ENCODE data around the gene C1orf122. TPM values are rescaled to one million over a fixed set of nuclear protein-coding genes. Genes with fewer than 3 reads are reported as not detected.
A peak's percentile ranks its signal among the peaks of the same experiment; 100 is the strongest.

C1orf122 gene
- 11.7 TPM for total RNA-seq (2013)
- polyA plus RNA-seq (10 to 100 TPM; 15.5 to 29.5 (median 22.9) TPM), polyA minus RNA-seq (3.5 and 5.6 TPM in 2 replicates), total RNA-seq (7.1 to 30.8 (median 11.1) reads per million in 11 experiments)

DNA sequence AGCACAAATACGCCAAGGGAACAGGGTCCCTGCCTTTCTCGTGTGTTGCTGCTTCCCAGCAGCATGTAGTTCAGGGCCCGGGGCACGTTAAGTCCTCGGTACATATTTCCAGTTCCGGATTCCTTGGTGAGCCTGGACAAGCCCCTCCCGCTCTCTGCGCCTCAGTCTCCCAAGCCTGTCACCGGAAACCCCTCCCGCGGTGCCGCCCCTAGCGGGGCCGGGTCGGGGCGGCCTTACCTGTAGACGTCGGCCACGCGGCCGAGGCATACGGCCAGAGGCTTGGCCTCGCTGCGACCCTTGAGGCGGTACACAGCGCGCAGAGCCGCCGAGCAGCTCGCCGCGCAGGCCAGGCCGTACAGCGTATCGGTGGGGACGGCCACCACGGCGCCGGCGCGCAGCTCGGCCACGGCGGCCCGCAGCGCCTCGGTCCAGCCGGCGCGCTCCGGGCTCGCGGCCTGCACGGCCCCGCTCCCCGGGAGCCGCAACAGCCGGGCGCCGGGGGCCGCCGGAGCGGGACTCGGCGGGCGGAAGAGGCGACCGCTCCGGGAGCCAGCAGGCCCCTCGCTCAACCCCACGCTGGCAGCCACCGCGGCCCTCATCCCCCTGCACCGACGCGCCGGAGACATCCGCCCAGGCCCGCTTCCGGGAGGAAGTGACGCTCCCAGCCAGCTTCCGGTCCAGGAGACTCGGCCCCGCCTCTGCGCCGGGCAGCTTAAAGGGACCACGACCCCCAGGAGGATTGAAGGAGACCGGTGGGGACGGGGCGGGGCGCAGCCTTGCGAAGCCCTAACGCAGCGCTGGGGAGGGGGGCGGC, at the start of gene C1orf122, which contains the start of gene YRDC:
TSS of gene C1orf122 (plus strand) at position 236 of the 814 bp plus-strand sequence. CDS start 615 bp downstream, outside the sequence.
TSS of gene YRDC (minus strand) at position 654 of the 814 bp plus-strand sequence. CDS start at position 626, 28 bp downstream.
- peaks cover 39% of the 10 kb centered on the region for H3K4me1 Mint-ChIP-seq
- peak; percentile 80 to 88 (median 87) for DNase-seq
- Histone ChIP-seq H3K4me3 (replicated peaks in 1 of 3; ENCODE audit: low read depth in 2 of 3, low read length in 3 of 3) (peak within 1 kb of the TSS; percentile 56 to 94 (median 92)), H3K79me2 (ENCODE audit: insufficient read depth, low read length) (peaks cover 65% of the 10 kb centered on the region), H4K20me1 (ENCODE audit: insufficient read depth, low read length) (peaks cover 77% of the 10 kb centered on the region), H3K9me3 (replicated peaks in 1 of 2; ENCODE audit: control insufficient read depth in 1 of 2, insufficient read depth in 1 of 2, low read length in 2 of 2) (no peaks in the 10 kb centered on the region), H3K9ac (ENCODE audit: insufficient read depth, low read length, poor library complexity, severe bottlenecking) (peak within 1 kb of the TSS; percentile 92), H3K4me2 (replicated peaks; ENCODE audit: extremely low read depth, low read length, poor library complexity, severe bottlenecking) (peak within 1 kb of the TSS; percentile 96), H3K36me3 (replicated peaks in 1 of 2; ENCODE audit: control insufficient read depth in 1 of 2, insufficient read depth in 2 of 2, low read length in 2 of 2) (peaks cover 33 to 53% of the 10 kb centered on the region in 2 donors), H3K27ac (ENCODE audit: low read depth in 1 of 2, low read length in 2 of 2) (peak within 1 kb of the TSS; percentile 61 to 95), H2AFZ (ENCODE audit: insufficient read depth, low read depth, low read length, poor library complexity, severe bottlenecking) (peak within 1 kb of the TSS; percentile 87), H3K27me3 (ENCODE audit: control insufficient read depth in 2 of 2, insufficient read depth in 2 of 2, low read length in 2 of 2) (no peaks in the 10 kb centered on the region), H3K4me1 (ENCODE audit: control insufficient read depth in 1 of 2, insufficient read depth in 2 of 2, low read length in 2 of 2) (peaks cover 18 to 45% of the 10 kb centered on the region in 2 donors)
- no peaks in the 10 kb centered on the region for H3K9me3 Mint-ChIP-seq
- peak within 1 kb of the TSS; percentile 92 to 98 (median 97) for H3K27ac Mint-ChIP-seq
- H3K27me3 Mint-ChIP-seq (ENCODE audit: low read depth in 3 of 3) = no peaks in the 10 kb centered on the region
- peak within 1 kb of the TSS; percentile 85 to 92 for H3K4me3 Mint-ChIP-seq
- TF ChIP-seq, protein P1, sequence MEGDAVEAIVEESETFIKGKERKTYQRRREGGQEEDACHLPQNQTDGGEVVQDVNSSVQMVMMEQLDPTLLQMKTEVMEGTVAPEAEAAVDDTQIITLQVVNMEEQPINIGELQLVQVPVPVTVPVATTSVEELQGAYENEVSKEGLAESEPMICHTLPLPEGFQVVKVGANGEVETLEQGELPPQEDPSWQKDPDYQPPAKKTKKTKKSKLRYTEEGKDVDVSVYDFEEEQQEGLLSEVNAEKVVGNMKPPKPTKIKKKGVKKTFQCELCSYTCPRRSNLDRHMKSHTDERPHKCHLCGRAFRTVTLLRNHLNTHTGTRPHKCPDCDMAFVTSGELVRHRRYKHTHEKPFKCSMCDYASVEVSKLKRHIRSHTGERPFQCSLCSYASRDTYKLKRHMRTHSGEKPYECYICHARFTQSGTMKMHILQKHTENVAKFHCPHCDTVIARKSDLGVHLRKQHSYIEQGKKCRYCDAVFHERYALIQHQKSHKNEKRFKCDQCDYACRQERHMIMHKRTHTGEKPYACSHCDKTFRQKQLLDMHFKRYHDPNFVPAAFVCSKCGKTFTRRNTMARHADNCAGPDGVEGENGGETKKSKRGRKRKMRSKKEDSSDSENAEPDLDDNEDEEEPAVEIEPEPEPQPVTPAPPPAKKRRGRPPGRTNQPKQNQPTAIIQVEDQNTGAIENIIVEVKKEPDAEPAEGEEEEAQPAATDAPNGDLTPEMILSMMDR (IDR thresholded peaks at IDR 0.05) = no peak
- H3K36me3 Mint-ChIP-seq = peaks cover 48 to 60% of the 10 kb centered on the region in 2 donors
- intact Hi-C loops (cut with micrococcal nuclease) = loop anchor here (1.0 to 10.0 kb wide), 4 partner anchors 51 to 177 kb away; partner anchors contain the start of genes CDCA8 (in 2 of the 2) and MTF1 (in 1 of the 2)
- WGBS (ENCODE audit: insufficient coverage) = under 1% methylated on average over 80 of the region's 95 CpGs

DNA sequence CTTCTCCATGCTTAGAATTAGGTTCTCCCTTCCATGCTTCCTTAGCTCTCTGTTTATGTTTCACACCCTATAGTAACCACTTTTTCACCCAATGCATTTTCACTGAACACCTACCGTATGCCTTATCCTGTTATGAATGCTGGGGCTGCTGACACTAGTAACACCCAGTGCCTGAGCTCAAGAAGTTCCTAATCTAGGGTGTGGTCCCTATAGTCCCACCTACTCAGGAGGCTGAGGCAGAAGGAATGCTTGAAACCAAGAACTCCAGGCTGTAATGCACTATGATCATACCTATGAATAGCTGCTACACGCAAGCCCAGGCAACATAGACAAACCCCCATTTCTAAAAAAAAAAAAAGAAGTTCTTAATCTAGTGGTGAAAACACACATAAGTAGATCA, 48.1 kb upstream of the C1orf122 start:
- no peak overlapping the region for H3K27ac Mint-ChIP-seq
- Histone ChIP-seq H3K36me3 (replicated peaks in 1 of 2; ENCODE audit: control insufficient read depth in 1 of 2, insufficient read depth in 2 of 2, low read length in 2 of 2) (no peaks in the 10 kb centered on the region), H3K9me3 (replicated peaks in 1 of 2; ENCODE audit: control insufficient read depth in 1 of 2, insufficient read depth in 1 of 2, low read length in 2 of 2) (peaks cover 0 to 7% of the 10 kb centered on the region in 2 donors), H3K9ac (ENCODE audit: insufficient read depth, low read length, poor library complexity, severe bottlenecking) (no peak overlapping the region), H4K20me1 (ENCODE audit: insufficient read depth, low read length) (no peaks in the 10 kb centered on the region), H3K4me2 (replicated peaks; ENCODE audit: extremely low read depth, low read length, poor library complexity, severe bottlenecking) (no peak overlapping the region), H3K4me1 (ENCODE audit: control insufficient read depth in 1 of 2, insufficient read depth in 2 of 2, low read length in 2 of 2) (no peaks in the 10 kb centered on the region), H3K4me3 (replicated peaks in 1 of 3; ENCODE audit: low read depth in 2 of 3, low read length in 3 of 3) (no peak overlapping the region), H3K27me3 (ENCODE audit: control insufficient read depth in 2 of 2, insufficient read depth in 2 of 2, low read length in 2 of 2) (peaks cover 19 to 87% of the 10 kb centered on the region in 2 donors), H2AFZ (ENCODE audit: insufficient read depth, low read depth, low read length, poor library complexity, severe bottlenecking) (no peak overlapping the region), H3K79me2 (ENCODE audit: insufficient read depth, low read length) (no peaks in the 10 kb centered on the region), H3K27ac (ENCODE audit: low read depth in 1 of 2, low read length in 2 of 2) (no peak overlapping the region)
- TF ChIP-seq, protein P1 (IDR thresholded peaks at IDR 0.05) = no peak
- H3K4me3 Mint-ChIP-seq = no peak overlapping the region
- H3K36me3 Mint-ChIP-seq = no peaks in the 10 kb centered on the region
- H3K27me3 Mint-ChIP-seq (ENCODE audit: low read depth in 3 of 3) = peaks cover 49 to 52% (median 50%) of the 10 kb centered on the region in 3 donors
- no CpG with 5 or more reads among the region's 2 CpGs for WGBS (ENCODE audit: insufficient coverage)
- H3K9me3 Mint-ChIP-seq = peaks cover 3 to 12% (median 3%) of the 10 kb centered on the region in 7 donors
- DNase-seq = no peak
- H3K4me1 Mint-ChIP-seq = peaks cover 2% of the 10 kb centered on the region
- intact Hi-C loops (cut with micrococcal nuclease) = no loop called here
